GM23338 (cell line): ENCODE results near the gene CCDC157. TPM values are rescaled to one million over a fixed set of nuclear protein-coding genes. Genes with fewer than 3 reads are reported as not detected.

Experiments
- ATAC-seq: fragments of 200-7000 bp; cut with Tn5 transposase; 3 replicates; pipeline ENCODE4 v1.9.1; 2020
- DNase-seq: peaks from one replicate; pipeline ENCODE4 v3.0.0-alpha.2; 2015; ENCODE audit warnings: low spot score
- H2AFZ ChIP-seq: fragments of 200-600 bp; sonication (generic); 2 replicates; pipeline ENCODE4 v1.8.0; 2016; ENCODE audit warnings: antibody characterized with exemption, mild to moderate bottlenecking, moderate library complexity
- H3F3A ChIP-seq: fragments of 200-600 bp; sonication (generic); replicated peaks from 2 replicates; pipeline ENCODE4 v1.8.0; 2017; ENCODE audit warnings: antibody characterized with exemption, mixed run types, low read depth
- H3K27ac ChIP-seq: fragments of 200-600 bp; sonication (generic); 2 replicates; pipeline ENCODE4 v1.6.1; 2016; ENCODE audit warnings: low read depth
- H3K27me3 ChIP-seq: fragments of 200-600 bp; sonication (generic); 2 replicates; pipeline ENCODE4 v1.8.0; 2016; ENCODE audit warnings: mild to moderate bottlenecking, mixed run types, moderate library complexity; ENCODE audit not compliant: insufficient read depth
- H3K36me3 ChIP-seq: fragments of 200-600 bp; sonication (generic); 2 replicates; pipeline ENCODE4 v1.8.0; 2016; ENCODE audit warnings: mild to moderate bottlenecking; ENCODE audit not compliant: insufficient read depth
- H3K4me1 ChIP-seq: fragments of 200-600 bp; sonication (generic); 2 replicates; pipeline ENCODE4 v1.8.0; 2016; ENCODE audit warnings: mild to moderate bottlenecking, moderate library complexity; ENCODE audit not compliant: insufficient read depth
- H3K4me2 ChIP-seq: fragments of 200-600 bp; sonication (generic); 2 replicates; pipeline ENCODE4 v1.7.1; 2017; ENCODE audit warnings: mixed run types
- H3K4me3 ChIP-seq: fragments of 200-600 bp; sonication (generic); 2 replicates; pipeline ENCODE4 v1.6.1; 2016; ENCODE audit warnings: mixed run types
- H3K79me2 ChIP-seq: fragments of 200-600 bp; sonication (generic); replicated peaks from 2 replicates; pipeline ENCODE4 v1.8.0; 2017; ENCODE audit warnings: mild to moderate bottlenecking; ENCODE audit not compliant: insufficient read depth
- H3K9me2 ChIP-seq: fragments of 200-600 bp; sonication (generic); 2 replicates; pipeline ENCODE4 v1.8.0; 2017; ENCODE audit not compliant: insufficient read depth
- H4K20me1 ChIP-seq: fragments of 200-600 bp; sonication (generic); replicated peaks from 2 replicates; pipeline ENCODE4 v1.8.0; 2017; ENCODE audit warnings: mild to moderate bottlenecking; ENCODE audit not compliant: insufficient read depth
- H3K27ac Mint-ChIP-seq: 2 replicates; pipeline ENCODE4 v1.8.0; 2020; ENCODE audit warnings: inconsistent platforms, mild to moderate bottlenecking, moderate library complexity, mixed read lengths
- H3K27me3 Mint-ChIP-seq: 3 replicates; pipeline ENCODE4 v1.8.0; 2022; ENCODE audit warnings: low read depth, mild to moderate bottlenecking, moderate library complexity, mixed read lengths, inconsistent platforms; ENCODE audit not compliant: insufficient read depth, poor library complexity
- H3K36me3 Mint-ChIP-seq: 3 replicates; pipeline ENCODE4 v1.8.0; 2021; ENCODE audit warnings: low read depth, mild to moderate bottlenecking, inconsistent platforms, moderate library complexity, mixed read lengths
- H3K4me1 Mint-ChIP-seq: 3 replicates; pipeline ENCODE4 v1.8.0; 2020; ENCODE audit warnings: mild to moderate bottlenecking, inconsistent platforms, mixed read lengths
- H3K4me3 Mint-ChIP-seq: 3 replicates; pipeline ENCODE4 v1.8.0; 2021; ENCODE audit warnings: moderate library complexity, mild to moderate bottlenecking, inconsistent platforms, mixed read lengths
- H3K9me3 Mint-ChIP-seq: 3 replicates; pipeline ENCODE4 v1.8.0; 2020; ENCODE audit warnings: moderate library complexity, mild to moderate bottlenecking, inconsistent platforms, mixed read lengths
- CREB1 ChIP-seq: fragments of 250-450 bp; sonication (Bioruptor Pico); IDR thresholded peaks from 2 replicates; pipeline ENCODE4 v1.5.0; 2020; ENCODE audit warnings: low read depth, mild to moderate bottlenecking, moderate library complexity
- ETS1 ChIP-seq: IDR thresholded peaks from 2 replicates; pipeline ENCODE4 v1.6.1; 2016; ENCODE audit warnings: antibody characterized with exemption
- EZH2 ChIP-seq: fragments of 200-600 bp; sonication (generic); IDR thresholded peaks from one replicate; pipeline ENCODE4 v1.8.0; 2017; ENCODE audit warnings: antibody characterized with exemption, mild to moderate bottlenecking, low read depth; ENCODE audit not compliant: unreplicated experiment
- EZH2phosphoT487 ChIP-seq: fragments of 200-600 bp; sonication (generic); IDR thresholded peaks from one replicate; pipeline ENCODE4 v1.8.1; 2018; ENCODE audit warnings: antibody characterized with exemption; ENCODE audit not compliant: unreplicated experiment
- JUNB ChIP-seq: IDR thresholded peaks from one replicate; pipeline ENCODE4 v1.6.1; 2016; ENCODE audit warnings: antibody characterized with exemption; ENCODE audit not compliant: unreplicated experiment
- NANOG ChIP-seq: IDR thresholded peaks from 2 replicates; pipeline ENCODE4 v1.6.1; 2016; ENCODE audit warnings: antibody characterized with exemption, borderline replicate concordance
- POLR2AphosphoS5 ChIP-seq: IDR thresholded peaks from 2 replicates; pipeline ENCODE4 v1.6.1; 2016; ENCODE audit warnings: antibody characterized with exemption, low read depth
- REST ChIP-seq: IDR thresholded peaks from one replicate; pipeline ENCODE4 v1.6.1; 2018; ENCODE audit warnings: antibody characterized with exemption; ENCODE audit not compliant: unreplicated experiment
- STAT1 ChIP-seq: IDR thresholded peaks from one replicate; pipeline ENCODE4 v1.6.1; 2016; ENCODE audit warnings: antibody characterized with exemption; ENCODE audit not compliant: unreplicated experiment
- ZNF114 ChIP-seq: fragments of 250-450 bp; sonication (Bioruptor Pico); IDR thresholded peaks from 2 replicates; pipeline ENCODE4 v1.5.0; 2020; ENCODE audit warnings: mild to moderate bottlenecking, moderate library complexity
- ZNF331 ChIP-seq: fragments of 250-450 bp; sonication (Bioruptor Pico); IDR thresholded peaks from 2 replicates; pipeline ENCODE4 v1.5.0; 2020; ENCODE audit warnings: low read depth, mild to moderate bottlenecking, moderate library complexity
- ZNF462 ChIP-seq: fragments of 250-450 bp; sonication (Bioruptor Pico); IDR thresholded peaks from 2 replicates; pipeline ENCODE4 v1.5.0; 2020; ENCODE audit warnings: mild to moderate bottlenecking, moderate library complexity
- polyA plus RNA-seq: library from polyadenylated mRNA; unstranded; fragments of >200 nt; fragmentation: Nextera tagmentation; extraction: Ambion mirVana; gene quantifications from 2 replicates; pipeline ENCODE4 v1.2.1, GENCODE V29; 2016
- total RNA-seq: library from RNA; depleted of rRNA; stranded (reverse); fragments of >200 nt; shearing (Covaris generic); gene quantifications from 2 replicates; pipeline ENCODE4 v1.2.3, GENCODE V29; 2014
- TF ChIP-seq, protein P1 (sequence below), 2 experiments: fragments of 200-600 bp in 1 of 2; sonication (generic) in 1 of 2; conservative IDR thresholded peaks; 2 replicates each; pipeline versions ENCODE4 v1.5.1 to v1.6.1; 2016 to 2017; ENCODE audit warnings: antibody characterized with exemption in 2 of 2, low read depth in 2 of 2, mild to moderate bottlenecking in 2 of 2, moderate library complexity in 1 of 2

CCDC157 gene
- total and polyA plus RNA-seq, 2 experiments from 2014 or later, result 3.8 to 7.9 TPM

- Histone ChIP-seq H2AFZ (peak overlapping the region; percentile 91), H3K4me3 (peak overlapping the region; percentile 96), H3K27me3 (no peaks in the 10 kb centered on the region), H4K20me1 (peaks cover 30% of the 10 kb centered on the region), H3K9me2 (no peaks in the 10 kb centered on the region), H3K27ac (peak overlapping the region; percentile 90), H3K36me3 (peaks cover 6% of the 10 kb centered on the region; the same call in 1 of the 2 replicates), H3K79me2 (peaks cover 43% of the 10 kb centered on the region), H3K4me1 (peaks cover 19% of the 10 kb centered on the region; the same call in 1 of the 2 replicates), H3F3A (0 out of 2 replicates have a peak, but pooled peaks cover 9% of the 10 kb centered on the region), H3K4me2 (peak overlapping the region; percentile 90)
- peak overlapping the region; percentile 89 for H3K27ac Mint-ChIP-seq
- H3K9me3 Mint-ChIP-seq, result no peaks in the 10 kb centered on the region
- peaks cover 8% of the 10 kb centered on the region for H3K27me3 Mint-ChIP-seq
- TF ChIP-seq, protein P1, sequence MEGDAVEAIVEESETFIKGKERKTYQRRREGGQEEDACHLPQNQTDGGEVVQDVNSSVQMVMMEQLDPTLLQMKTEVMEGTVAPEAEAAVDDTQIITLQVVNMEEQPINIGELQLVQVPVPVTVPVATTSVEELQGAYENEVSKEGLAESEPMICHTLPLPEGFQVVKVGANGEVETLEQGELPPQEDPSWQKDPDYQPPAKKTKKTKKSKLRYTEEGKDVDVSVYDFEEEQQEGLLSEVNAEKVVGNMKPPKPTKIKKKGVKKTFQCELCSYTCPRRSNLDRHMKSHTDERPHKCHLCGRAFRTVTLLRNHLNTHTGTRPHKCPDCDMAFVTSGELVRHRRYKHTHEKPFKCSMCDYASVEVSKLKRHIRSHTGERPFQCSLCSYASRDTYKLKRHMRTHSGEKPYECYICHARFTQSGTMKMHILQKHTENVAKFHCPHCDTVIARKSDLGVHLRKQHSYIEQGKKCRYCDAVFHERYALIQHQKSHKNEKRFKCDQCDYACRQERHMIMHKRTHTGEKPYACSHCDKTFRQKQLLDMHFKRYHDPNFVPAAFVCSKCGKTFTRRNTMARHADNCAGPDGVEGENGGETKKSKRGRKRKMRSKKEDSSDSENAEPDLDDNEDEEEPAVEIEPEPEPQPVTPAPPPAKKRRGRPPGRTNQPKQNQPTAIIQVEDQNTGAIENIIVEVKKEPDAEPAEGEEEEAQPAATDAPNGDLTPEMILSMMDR (conservative IDR thresholded peaks at IDR 0.05; ENCODE audit: low read depth in 2 of 2), result no peak
- TF ChIP-seq ZNF331 (CRISPR knock-in tag) (no peak), EZH2phosphoT487 (no peak), NANOG (no peak), EZH2 (no peak), REST (no peak), ZNF462 (CRISPR knock-in tag) (no peak), ETS1 (no peak), CREB1 (CRISPR knock-in tag) (no peak), ZNF114 (CRISPR knock-in tag) (no peak), POLR2AphosphoS5 (no peak), JUNB (no peak), STAT1 (no peak)
- ATAC-seq (peak; percentile 7), DNase-seq (no peak)
- peaks cover 19% of the 10 kb centered on the region for H3K36me3 Mint-ChIP-seq
- H3K4me1 Mint-ChIP-seq, result peaks cover 24% of the 10 kb centered on the region
- H3K4me3 Mint-ChIP-seq, result peak overlapping the region; percentile 98
Observed at GRCh38 chr22:30357236-30357570, 396 bp downstream of the CCDC157 start.
